ENCODE data around the gene ACOD1. TPM values are rescaled to one million over a fixed set of nuclear protein-coding genes. Genes with fewer than 3 reads are reported as not detected.
A peak's percentile ranks its signal among the peaks of the same experiment; 100 is the strongest.
"Not testable (repeated sequence)": the region's sequence is repeated elsewhere in the genome, so short reads cannot be mapped to it uniquely, and the experiment has no call there.

Gene ACOD1
- total RNA-seq = not detected in 2 replicates
- long read RNA-seq = 0 reads

GRCh38 chr13:76948149-76948548 is at the start of gene ACOD1:
TSS of gene ACOD1 (plus strand) at chr13:76948511. CDS start at chr13:76948559, 48 bp downstream.
- TF ChIP-seq, protein P1, sequence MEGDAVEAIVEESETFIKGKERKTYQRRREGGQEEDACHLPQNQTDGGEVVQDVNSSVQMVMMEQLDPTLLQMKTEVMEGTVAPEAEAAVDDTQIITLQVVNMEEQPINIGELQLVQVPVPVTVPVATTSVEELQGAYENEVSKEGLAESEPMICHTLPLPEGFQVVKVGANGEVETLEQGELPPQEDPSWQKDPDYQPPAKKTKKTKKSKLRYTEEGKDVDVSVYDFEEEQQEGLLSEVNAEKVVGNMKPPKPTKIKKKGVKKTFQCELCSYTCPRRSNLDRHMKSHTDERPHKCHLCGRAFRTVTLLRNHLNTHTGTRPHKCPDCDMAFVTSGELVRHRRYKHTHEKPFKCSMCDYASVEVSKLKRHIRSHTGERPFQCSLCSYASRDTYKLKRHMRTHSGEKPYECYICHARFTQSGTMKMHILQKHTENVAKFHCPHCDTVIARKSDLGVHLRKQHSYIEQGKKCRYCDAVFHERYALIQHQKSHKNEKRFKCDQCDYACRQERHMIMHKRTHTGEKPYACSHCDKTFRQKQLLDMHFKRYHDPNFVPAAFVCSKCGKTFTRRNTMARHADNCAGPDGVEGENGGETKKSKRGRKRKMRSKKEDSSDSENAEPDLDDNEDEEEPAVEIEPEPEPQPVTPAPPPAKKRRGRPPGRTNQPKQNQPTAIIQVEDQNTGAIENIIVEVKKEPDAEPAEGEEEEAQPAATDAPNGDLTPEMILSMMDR (IDR thresholded peaks at IDR 0.05) = no peak
- Mint-ChIP-seq H3K27ac (ENCODE audit: unreplicated experiment) (no peak within 1 kb of the TSS), H3K9me3 (ENCODE audit: unreplicated experiment) (no peaks in the 10 kb centered on the region), H3K4me3 (ENCODE audit: unreplicated experiment) (no peak within 1 kb of the TSS), H3K27me3 (ENCODE audit: unreplicated experiment) (peaks cover 25% of the 10 kb centered on the region), H3K36me3 (ENCODE audit: unreplicated experiment) (no peaks in the 10 kb centered on the region), H3K4me1 (ENCODE audit: unreplicated experiment) (peaks cover 19% of the 10 kb centered on the region)
- no peak for DNase-seq (ENCODE audit: extremely low spot score, unreplicated experiment)

GRCh38 chr13:76899066-76899465 is 49.2 kb upstream of the ACOD1 start:
- not testable (repeated sequence) for H3K4me3 Mint-ChIP-seq (ENCODE audit: unreplicated experiment); H3K36me3 Mint-ChIP-seq (ENCODE audit: unreplicated experiment); DNase-seq (ENCODE audit: extremely low spot score, unreplicated experiment); H3K27ac Mint-ChIP-seq (ENCODE audit: unreplicated experiment); H3K4me1 Mint-ChIP-seq (ENCODE audit: unreplicated experiment)
- Mint-ChIP-seq H3K9me3 (ENCODE audit: unreplicated experiment) (peaks cover 15% of the 10 kb centered on the region), H3K27me3 (ENCODE audit: unreplicated experiment) (peaks cover 56% of the 10 kb centered on the region)

DNA sequence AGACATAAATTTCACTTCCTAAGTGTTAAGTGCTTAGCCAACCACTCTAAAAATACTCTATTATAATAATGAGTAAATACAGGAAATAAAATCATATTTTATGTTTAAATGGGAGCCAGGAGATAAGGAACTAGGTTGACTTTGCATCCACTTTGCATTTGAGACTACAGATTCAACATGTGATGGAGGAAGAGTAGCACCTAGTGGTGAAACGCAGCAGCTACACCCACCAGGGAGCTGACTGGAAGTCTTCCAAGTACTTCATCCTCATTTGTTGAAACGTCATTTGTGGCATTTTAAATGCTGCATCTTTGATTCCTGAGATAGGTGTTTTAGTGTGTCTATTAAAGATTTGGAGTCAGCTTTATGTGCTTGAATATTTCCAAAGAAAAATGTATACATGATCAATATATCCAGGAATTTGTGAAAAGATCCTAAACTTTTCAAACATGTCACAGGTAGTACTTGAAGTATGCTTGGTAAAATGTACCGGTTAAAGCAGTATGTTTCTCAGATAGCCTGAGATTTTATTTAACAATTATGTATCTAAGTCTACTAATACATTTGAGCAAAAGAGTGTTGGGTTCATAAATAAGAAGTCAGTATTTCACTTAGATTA is 44.7 kb upstream of the ACOD1 start:
- Mint-ChIP-seq H3K9me3 (ENCODE audit: unreplicated experiment) (peaks cover 7% of the 10 kb centered on the region), H3K27ac (ENCODE audit: unreplicated experiment) (no peak overlapping the region), H3K27me3 (ENCODE audit: unreplicated experiment) (peaks cover 64% of the 10 kb centered on the region), H3K36me3 (ENCODE audit: unreplicated experiment) (peaks cover 3% of the 10 kb centered on the region), H3K4me3 (ENCODE audit: unreplicated experiment) (no peak overlapping the region), H3K4me1 (ENCODE audit: unreplicated experiment) (no peaks in the 10 kb centered on the region)
- TF ChIP-seq, protein P1 (IDR thresholded peaks at IDR 0.05) = peak; percentile 99
- no peak for DNase-seq (ENCODE audit: extremely low spot score, unreplicated experiment)

DNA sequence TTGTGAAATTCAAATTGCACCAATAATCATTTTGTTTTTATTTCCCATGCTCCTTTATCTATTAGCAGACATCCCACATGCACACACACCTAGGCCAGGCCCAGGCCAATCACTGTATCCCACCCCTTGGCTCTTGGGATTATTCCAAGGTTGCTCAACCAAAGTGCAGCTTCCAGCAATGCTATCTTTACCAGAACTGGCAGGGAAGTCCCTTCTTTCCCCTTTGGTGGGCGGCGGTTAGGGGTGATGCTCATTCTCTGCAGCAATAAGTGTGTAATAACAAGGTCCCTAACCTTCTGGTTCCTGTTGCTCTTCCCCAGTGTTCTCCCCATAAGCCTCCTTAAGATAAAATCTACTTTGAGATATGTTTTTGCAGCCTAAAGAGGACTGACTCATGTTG is 43.8 kb upstream of the ACOD1 start:
- Mint-ChIP-seq H3K27ac (ENCODE audit: unreplicated experiment) (no peak overlapping the region), H3K4me1 (ENCODE audit: unreplicated experiment) (no peaks in the 10 kb centered on the region), H3K36me3 (ENCODE audit: unreplicated experiment) (no peaks in the 10 kb centered on the region), H3K27me3 (ENCODE audit: unreplicated experiment) (peaks cover 65% of the 10 kb centered on the region), H3K4me3 (ENCODE audit: unreplicated experiment) (no peak overlapping the region), H3K9me3 (ENCODE audit: unreplicated experiment) (no peaks in the 10 kb centered on the region)
- DNase-seq (ENCODE audit: extremely low spot score, unreplicated experiment) = no peak
- TF ChIP-seq, protein P1 (IDR thresholded peaks at IDR 0.05) = no peak

DNA sequence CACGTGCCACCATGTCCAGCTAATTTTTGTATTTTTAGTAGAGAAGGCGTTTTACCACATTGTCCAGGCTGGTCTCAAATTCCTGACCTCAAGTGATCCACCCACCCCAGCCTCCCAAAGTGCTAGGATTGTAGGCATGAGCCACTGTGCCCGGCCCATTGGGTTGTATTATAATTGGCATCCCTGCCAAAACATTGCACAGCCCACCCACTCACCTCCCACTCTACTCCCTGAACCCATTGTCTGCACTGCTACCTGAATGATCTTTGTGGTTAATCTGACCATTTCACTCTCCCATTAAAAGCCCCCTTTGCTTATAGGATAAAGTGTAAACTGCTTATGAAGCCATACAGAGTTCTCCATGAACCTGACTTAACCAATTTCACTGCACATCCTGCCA is 35.8 kb upstream of the ACOD1 start:
- H3K27me3 Mint-ChIP-seq (ENCODE audit: unreplicated experiment) = peaks cover 40% of the 10 kb centered on the region
- no peaks in the 10 kb centered on the region for H3K9me3 Mint-ChIP-seq (ENCODE audit: unreplicated experiment)
- no peak overlapping the region for H3K27ac Mint-ChIP-seq (ENCODE audit: unreplicated experiment)
- H3K4me3 Mint-ChIP-seq (ENCODE audit: unreplicated experiment) = no peak overlapping the region
- no peaks in the 10 kb centered on the region for H3K36me3 Mint-ChIP-seq (ENCODE audit: unreplicated experiment)
- no peaks in the 10 kb centered on the region for H3K4me1 Mint-ChIP-seq (ENCODE audit: unreplicated experiment)
- TF ChIP-seq, protein P1 (IDR thresholded peaks at IDR 0.05) = no peak
- no peak for DNase-seq (ENCODE audit: extremely low spot score, unreplicated experiment)
